Measurements from ENCODE around the gene MAP2K1.

The MAP2K1 gene

DNA sequence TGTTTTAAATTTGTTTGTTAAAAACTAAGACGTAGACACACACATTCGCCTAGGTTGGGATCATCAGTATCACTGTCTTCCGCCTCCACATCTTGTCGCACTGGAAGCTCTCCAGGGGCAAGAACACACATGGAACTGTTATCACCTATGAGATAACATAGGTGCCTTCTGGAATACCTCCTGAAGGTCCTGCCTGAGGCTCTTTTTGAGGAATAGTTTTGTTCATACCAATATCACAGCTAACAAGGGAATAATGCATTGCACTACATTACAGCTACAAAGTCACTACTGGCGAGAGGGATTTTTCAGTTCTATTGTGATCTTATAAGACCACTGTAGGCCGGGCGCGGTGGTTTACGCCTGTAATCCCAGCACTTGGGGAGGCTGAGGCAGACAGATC lies 148.3 kb downstream of the MAP2K1 start:
- no peak for DNase-seq (ENCODE audit: low spot score)
- in situ Hi-C loops (cut with MboI; ENCODE audit: low sequenced_read_pairs, unreplicated experiment), result no loop called here

More for the DNA sequence above, 148.3 kb downstream of the MAP2K1 start:
- TF ChIP-seq, protein P1, sequence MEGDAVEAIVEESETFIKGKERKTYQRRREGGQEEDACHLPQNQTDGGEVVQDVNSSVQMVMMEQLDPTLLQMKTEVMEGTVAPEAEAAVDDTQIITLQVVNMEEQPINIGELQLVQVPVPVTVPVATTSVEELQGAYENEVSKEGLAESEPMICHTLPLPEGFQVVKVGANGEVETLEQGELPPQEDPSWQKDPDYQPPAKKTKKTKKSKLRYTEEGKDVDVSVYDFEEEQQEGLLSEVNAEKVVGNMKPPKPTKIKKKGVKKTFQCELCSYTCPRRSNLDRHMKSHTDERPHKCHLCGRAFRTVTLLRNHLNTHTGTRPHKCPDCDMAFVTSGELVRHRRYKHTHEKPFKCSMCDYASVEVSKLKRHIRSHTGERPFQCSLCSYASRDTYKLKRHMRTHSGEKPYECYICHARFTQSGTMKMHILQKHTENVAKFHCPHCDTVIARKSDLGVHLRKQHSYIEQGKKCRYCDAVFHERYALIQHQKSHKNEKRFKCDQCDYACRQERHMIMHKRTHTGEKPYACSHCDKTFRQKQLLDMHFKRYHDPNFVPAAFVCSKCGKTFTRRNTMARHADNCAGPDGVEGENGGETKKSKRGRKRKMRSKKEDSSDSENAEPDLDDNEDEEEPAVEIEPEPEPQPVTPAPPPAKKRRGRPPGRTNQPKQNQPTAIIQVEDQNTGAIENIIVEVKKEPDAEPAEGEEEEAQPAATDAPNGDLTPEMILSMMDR (IDR thresholded peaks at IDR 0.05; ENCODE audit: borderline replicate concordance, control extremely low read depth, extremely low read depth, insufficient read depth, missing control alignments), result no peak

All from GM13976 (cell line).